ENCODE measurements around the gene SWAP70. TPM values are rescaled to one million over a fixed set of nuclear protein-coding genes. Genes with fewer than 3 reads are reported as not detected.

The SWAP70 gene
- total RNA-seq, 1 donor from 2014 or later, result 50.1 TPM

DNA sequence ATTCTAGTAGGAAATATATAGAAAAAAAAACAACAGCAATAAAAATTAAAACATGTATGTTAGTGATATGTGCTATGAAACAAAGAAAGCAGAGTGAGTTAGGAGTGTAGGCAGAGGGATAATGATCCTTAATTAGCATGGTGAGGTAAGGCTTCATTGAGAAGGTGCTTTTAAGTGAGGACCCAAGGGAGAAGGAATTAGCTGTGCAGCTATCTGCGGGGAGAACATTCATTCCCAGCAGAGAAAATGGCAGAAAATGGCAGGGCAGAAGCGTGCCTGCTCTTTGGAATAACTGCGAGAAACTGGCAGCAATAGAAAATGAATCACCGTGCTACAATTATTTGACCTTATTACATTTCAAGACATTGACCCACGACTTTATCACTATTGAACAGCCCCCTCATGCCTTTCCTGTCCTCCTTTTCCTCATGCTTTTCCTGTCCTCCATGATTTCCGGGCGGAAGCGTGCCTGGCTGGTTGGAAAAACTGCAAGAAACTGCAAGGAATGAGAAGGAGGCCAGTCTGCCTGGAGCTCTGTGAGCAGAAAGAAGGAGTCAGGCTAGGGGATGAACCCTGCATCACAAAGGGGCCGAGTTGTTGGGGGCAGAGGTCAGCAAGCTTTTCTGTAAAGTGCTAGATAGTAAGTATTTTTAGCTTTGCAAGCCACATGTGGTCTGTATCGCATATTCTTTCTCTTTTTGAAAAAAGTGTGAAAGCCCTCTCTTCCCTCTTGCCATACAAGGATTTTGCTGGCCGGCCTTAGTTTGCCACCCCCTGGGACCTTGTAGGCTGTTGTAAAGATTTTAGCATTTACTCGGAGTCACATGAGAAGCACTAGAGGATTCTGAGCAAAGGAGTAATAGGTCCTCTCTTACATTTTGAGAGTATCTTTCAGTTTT is 37.1 kb upstream of the SWAP70 start:
- peaks cover 14% of the 10 kb centered on the region for H3K4me1 ChIP-seq
- no peak for DNase-seq
- intact Hi-C loops (cut with DNase I), result no loop called here
- no peak for ATAC-seq
- H3K27me3 ChIP-seq (ENCODE audit: low read depth), result no peaks in the 10 kb centered on the region
- no peak overlapping the region for H3K4me3 ChIP-seq
- no peak overlapping the region for H3K27ac ChIP-seq
- H3K9me3 ChIP-seq, result no peaks in the 10 kb centered on the region
- H3K36me3 ChIP-seq, result no peaks in the 10 kb centered on the region
- TF ChIP-seq, protein P1, sequence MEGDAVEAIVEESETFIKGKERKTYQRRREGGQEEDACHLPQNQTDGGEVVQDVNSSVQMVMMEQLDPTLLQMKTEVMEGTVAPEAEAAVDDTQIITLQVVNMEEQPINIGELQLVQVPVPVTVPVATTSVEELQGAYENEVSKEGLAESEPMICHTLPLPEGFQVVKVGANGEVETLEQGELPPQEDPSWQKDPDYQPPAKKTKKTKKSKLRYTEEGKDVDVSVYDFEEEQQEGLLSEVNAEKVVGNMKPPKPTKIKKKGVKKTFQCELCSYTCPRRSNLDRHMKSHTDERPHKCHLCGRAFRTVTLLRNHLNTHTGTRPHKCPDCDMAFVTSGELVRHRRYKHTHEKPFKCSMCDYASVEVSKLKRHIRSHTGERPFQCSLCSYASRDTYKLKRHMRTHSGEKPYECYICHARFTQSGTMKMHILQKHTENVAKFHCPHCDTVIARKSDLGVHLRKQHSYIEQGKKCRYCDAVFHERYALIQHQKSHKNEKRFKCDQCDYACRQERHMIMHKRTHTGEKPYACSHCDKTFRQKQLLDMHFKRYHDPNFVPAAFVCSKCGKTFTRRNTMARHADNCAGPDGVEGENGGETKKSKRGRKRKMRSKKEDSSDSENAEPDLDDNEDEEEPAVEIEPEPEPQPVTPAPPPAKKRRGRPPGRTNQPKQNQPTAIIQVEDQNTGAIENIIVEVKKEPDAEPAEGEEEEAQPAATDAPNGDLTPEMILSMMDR (IDR thresholded peaks at IDR 0.05), result no peak

DNA sequence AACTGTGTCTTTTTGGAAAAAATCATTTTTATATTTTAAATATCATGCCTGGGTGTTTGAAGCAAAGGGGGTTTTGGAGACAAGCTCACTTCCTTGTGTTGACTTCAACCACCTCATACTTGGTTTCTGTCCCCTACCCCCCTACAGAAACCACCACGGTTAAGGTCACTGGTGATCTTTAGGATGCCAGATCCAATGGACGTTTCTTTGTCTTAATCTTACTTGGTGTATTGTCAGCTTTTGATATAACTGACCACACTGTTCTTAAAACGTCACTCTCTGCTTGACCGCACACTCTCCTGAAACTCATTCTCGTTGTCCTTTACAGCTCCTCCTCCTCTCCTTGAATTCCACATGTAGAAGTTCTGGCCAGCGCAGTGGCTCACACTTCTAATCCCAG is 34.8 kb upstream of the SWAP70 start:
- Histone ChIP-seq H3K9me3 (no peaks in the 10 kb centered on the region), H3K27ac (no peak overlapping the region), H3K4me3 (no peak overlapping the region), H3K4me1 (peaks cover 14% of the 10 kb centered on the region), H3K27me3 (ENCODE audit: low read depth) (no peaks in the 10 kb centered on the region), H3K36me3 (no peaks in the 10 kb centered on the region)
- intact Hi-C loops (cut with DNase I), result no loop called here
- TF ChIP-seq, protein P1 (IDR thresholded peaks at IDR 0.05), result no peak
- ATAC-seq, result no peak
- no peak for DNase-seq

DNA sequence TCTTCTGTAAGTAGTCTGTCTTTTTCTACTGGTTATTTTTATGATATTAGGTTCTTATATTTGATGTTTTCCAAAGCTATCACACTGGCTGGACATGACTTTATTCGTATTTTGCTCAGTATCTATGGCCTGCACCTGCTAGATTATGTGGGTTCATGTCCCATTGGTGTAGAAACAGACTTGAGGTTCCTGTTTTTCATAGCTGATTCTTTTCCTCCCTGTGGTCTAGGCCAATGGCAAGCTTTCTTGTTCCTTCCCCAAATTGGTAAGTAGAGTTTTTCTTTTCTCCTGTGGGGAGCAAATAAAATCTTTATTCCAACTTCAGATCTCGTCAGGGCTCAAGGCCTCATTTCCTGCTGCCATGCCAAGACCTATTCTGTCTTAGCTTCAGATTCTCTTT is 30.2 kb upstream of the SWAP70 start:
- intact Hi-C loops (cut with DNase I), result no loop called here
- DNase-seq, result no peak
- ATAC-seq, result no peak
- TF ChIP-seq, protein P1 (IDR thresholded peaks at IDR 0.05), result no peak
- H3K9me3 ChIP-seq, result no peaks in the 10 kb centered on the region
- H3K4me1 ChIP-seq, result no peaks in the 10 kb centered on the region
- no peak overlapping the region for H3K4me3 ChIP-seq
- H3K27me3 ChIP-seq (ENCODE audit: low read depth), result no peaks in the 10 kb centered on the region
- H3K27ac ChIP-seq, result no peak overlapping the region
- H3K36me3 ChIP-seq, result no peaks in the 10 kb centered on the region

DNA sequence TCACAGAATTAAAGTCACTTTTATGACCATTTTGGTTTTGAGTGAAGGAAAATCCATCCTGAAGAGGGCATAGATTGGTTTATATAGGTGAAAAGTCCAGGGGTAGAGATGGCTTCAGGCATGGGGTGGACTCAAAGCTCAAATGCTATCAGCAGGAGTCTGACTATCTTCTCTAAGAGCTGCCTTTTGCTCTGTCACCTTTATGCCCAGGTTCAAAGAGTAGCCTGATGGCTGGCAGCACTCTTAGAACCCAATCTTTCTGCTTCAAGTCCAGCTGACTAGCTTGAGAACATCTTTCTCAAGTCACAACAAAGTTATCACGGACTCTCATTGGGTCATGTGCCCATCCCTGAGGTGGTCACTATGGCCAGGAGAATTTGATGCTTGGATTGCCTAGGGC is 27.2 kb upstream of the SWAP70 start:
- Histone ChIP-seq H3K27me3 (ENCODE audit: low read depth) (no peaks in the 10 kb centered on the region), H3K9me3 (no peaks in the 10 kb centered on the region), H3K36me3 (no peaks in the 10 kb centered on the region), H3K27ac (no peak overlapping the region), H3K4me3 (no peak overlapping the region), H3K4me1 (peaks cover 9% of the 10 kb centered on the region)
- no peak for DNase-seq
- ATAC-seq, result no peak
- intact Hi-C loops (cut with DNase I), result no loop called here
- TF ChIP-seq, protein P1 (IDR thresholded peaks at IDR 0.05), result no peak

DNA sequence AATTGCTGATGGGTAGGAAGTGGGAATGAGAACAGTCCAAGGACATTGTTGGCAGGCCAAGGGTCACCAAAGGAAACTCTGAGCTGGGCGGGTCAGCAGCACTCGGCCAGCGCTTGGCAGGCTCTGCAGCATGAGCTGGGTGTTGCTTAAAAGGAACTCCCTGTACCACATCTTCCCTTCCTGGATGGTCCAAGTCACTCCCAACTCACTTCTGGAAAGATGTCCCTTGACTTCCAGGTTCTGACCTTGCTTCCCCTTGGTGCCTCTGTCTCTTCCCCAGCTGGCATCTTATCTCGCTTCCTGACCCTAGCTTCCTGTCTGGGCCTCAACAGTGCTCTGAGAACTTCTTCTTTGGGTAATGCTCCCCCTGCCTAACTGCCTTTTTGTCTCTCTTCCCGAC is 24.8 kb upstream of the SWAP70 start:
- Histone ChIP-seq H3K4me1 (peaks cover 15% of the 10 kb centered on the region), H3K4me3 (no peak overlapping the region), H3K27ac (peak overlapping the region; percentile 53), H3K9me3 (no peaks in the 10 kb centered on the region), H3K27me3 (ENCODE audit: low read depth) (no peaks in the 10 kb centered on the region), H3K36me3 (no peaks in the 10 kb centered on the region)
- intact Hi-C loops (cut with DNase I), result no loop called here
- DNase-seq (peak; percentile 53), ATAC-seq (peak; percentile 66 to 75)
- TF ChIP-seq, protein P1 (IDR thresholded peaks at IDR 0.05), result no peak

Measured in lower lobe of right lung (tissue), 2 donors.